HG02571 (cell line): ENCODE data around the gene CAMK1D.

Source experiments
- ATAC-seq: cut with Tn5 transposase; IDR thresholded peaks from one replicate; pipeline ENCODE4 v1.9.1; 2021; ENCODE audit warnings: mild to moderate bottlenecking, moderate library complexity; ENCODE audit not compliant: unreplicated experiment

The CAMK1D gene

DNA sequence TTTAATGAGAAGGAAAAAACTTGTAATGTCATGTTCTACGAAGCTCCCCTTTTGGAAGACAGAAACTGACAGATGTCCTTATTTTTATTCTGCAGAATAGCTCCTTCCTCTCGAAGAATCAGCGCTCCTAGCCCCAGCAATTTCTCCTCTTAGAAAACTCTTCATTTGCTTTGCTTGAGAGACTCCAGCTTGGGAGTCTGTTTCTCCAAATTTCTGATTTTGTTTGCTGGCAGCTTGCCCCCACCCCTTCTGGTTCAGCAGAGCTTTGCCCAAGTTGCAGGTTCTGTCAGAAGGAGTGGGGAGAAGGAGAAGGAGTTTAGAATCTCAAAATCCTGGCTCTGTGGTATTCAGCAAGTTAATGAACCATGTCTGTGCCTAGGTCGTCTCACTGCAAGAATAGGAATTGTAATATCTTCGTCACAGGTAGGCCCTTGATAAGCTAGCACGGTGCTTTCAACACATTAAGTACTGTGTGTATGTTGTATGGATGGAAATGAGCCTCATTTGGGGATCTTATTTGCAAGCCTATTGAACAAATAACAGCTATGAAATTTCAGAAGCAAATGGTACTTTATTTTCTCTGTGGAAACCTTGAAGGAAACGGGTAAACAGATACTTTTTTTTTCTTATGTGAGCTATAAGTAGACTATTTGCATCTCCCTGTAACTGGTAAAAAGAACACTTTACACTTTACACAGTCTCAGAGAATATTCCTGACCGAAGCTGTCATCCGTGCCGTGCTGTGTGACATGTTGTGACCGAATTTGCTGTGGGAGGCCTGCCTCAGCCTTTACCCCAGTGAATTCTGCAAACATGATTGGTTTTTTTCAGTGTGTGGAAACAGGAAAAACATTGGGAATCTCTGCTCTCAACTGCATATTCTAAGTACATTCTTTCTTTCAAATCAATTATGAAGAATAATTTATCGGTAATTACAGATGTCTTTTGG lies 290.9 kb downstream of the CAMK1D start:
- ATAC-seq, result no peak

- ATAC-seq, result no peak
These were observed 292.7 kb downstream of the CAMK1D start for GRCh38 chr10:12642036-12642435.

DNA sequence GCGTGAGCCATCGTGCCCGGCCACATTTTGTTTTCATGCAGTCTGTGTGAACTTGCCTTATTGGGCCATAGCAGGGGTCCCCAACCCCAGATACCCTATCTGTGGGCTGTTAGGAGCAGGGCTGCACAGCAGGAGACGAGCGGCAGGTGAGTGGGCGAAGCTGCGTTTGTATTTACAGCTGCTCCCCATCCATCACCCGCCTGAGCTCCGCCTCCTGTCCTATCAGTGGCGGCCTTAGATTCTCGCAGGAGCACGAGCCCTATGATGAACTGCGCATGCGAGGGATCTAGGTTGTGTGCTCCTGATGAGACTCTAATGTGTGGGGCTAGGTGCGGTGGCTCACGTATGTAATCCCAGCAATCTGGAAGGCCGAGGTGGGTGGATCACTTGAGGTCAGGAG lies 293.9 kb downstream of the CAMK1D start:
- no peak for ATAC-seq

GRCh38 chr10:12644380-12645144 lies 295.2 kb downstream of the CAMK1D start:
- no peak for ATAC-seq

DNA sequence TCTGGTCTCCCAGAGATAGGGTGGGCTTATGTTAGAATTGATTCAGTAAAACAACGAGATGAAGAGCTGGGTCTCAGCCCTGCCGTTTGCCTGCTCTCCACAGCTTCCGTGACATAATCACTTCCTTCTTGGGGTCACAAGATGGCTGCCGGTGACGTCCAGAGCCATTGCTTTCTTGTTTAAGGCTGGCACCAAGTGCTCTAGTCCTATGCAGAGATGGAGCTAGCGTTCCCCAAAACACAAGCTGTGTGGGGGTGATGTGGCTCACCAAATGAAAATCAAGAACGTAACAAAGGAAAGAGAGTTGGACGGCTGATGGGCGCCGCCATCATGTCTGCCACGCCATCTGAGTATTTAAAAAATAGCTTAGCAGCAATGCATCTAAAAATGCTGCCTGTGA lies 296.1 kb downstream of the CAMK1D start:
- no peak for ATAC-seq

GRCh38 chr10:12649012-12649584 lies 299.8 kb downstream of the CAMK1D start:
- ATAC-seq, result no peak

DNA sequence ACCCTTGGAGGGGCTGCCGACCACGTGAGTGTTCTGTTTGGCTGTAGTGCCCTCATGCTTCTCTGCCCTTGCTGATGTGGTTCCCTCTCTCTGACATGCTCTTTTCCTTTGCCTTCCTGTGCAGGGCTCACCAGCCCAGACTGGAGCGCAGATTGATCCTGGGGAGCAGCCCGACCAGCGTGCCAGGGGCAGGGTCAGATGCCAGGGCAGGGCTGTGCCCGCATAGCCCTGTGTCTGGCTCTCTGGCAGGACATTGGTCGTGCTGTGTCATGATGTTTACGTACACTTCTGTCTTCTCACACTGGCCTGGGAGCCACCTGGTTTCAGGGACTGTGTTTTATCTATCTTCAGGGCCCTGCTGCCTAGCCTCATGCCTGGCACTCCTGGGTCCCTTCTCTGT lies 300.8 kb downstream of the CAMK1D start:
- no peak for ATAC-seq

DNA sequence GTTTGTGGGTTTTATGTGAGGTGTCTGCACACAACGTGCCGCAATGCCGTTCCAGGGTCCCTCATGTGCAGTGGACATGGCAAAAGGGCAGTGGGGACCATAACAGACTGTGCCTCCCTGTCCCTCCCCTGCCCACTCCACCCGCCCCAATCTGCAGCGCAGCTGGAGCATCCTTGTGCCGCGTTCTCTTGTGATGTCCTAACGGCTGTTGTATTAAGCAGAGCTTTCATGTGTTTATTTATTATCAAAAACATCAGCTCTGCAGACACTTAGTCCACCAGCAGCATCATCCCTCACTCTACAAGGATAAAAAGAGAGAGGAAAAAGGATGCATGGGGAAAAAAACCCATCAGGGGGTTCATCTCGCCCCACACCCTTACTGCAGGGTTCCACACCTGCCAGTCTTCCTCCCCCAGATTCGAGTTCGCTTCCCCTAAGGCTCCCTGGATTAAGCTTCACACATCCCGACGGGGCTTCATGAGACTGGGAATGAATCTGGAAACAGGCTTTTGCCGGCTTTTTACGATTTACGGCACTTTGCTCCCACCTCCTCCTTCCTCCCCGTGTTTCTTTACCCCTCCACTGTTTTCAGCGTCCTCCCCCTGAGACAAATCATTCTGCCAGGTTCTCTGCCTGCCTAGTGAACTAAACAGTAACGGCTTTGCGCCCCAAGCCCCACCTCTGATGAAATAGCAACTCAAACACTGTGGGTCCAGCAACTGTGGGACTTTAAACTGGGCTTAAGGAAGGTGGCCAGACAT lies 301.4 kb downstream of the CAMK1D start:
- ATAC-seq, result no peak

DNA sequence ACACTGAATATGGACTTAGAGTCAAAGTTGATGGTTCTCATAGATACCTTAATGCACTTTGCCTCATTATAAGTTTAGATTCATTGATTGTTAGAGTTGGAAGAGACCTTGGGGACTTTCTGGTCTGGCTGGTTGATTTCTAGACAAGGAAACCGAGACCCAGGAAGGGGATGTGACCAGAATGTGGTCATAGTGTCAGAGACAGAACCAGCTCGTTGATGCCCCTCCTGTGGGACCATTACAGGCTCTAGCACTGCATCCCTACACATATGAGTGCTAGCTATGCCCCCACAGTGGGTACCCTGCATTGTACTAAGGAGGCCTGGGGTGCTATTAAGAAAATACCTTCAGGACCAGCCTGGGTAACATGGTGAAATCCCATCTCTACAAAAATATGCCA lies 306.6 kb downstream of the CAMK1D start:
- ATAC-seq, result no peak

- no peak for ATAC-seq
These were observed 307.3 kb downstream of the CAMK1D start for GRCh38 chr10:12656518-12657142.

GRCh38 chr10:12657489-12657888 lies 308.1 kb downstream of the CAMK1D start:
- ATAC-seq, result no peak

DNA sequence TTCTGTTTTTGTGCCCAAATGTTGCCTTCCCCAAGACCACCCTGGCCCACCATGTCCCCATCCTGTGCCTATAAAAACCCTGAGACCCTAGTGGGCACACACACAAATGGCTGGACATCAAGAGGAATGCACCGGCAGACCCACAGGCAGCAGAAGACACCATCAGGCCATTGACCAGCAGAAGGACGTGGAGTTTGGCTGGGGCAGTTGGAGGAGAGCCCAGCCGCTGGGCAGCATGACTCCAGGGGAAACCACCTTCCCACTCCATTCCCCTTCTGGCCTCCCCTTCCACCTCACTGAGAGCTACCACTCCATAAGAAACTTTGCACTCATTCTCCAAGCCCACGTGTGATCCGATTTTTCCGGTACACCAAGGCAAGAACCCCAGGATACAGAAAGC lies 309.2 kb downstream of the CAMK1D start:
- ATAC-seq, result no peak

DNA sequence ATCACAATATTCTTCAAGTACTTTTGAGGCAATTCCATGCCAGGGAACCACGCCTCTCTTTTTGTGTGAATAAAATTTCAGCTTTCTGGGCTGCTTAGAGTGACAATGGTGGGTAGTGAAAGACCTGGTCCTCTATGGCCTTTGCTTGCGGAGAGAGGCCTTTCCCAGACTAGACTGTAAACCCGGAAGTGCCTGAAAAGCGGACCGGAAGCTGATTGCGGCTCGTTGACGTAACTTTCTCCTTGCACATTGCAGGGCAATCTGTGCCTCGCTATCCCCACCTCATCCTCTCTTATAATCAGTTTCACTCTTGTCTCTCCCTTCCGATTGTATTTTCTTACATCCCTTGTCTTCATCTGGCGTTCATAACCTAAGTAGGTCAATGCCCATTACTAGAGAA lies 310.4 kb downstream of the CAMK1D start:
- no peak for ATAC-seq

DNA sequence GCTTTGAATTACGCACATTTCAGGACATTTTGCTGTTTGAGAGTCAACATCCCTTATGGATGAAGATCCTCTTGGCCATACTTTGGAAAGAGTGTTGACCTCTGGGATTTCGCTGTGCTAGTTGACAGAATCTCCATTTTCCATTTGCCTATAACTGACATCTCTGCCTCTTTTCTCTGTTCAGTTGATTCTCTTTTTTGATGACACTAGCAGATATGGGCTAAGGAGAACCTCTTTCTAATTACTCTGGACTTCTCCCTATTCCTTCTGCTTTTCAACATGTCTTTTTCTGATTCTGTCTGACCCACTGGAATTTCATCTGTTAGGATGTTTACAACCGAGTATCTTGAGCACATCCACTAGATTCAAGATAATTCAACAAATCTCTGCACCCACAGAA lies 311.5 kb downstream of the CAMK1D start:
- ATAC-seq, result no peak

GRCh38 chr10:12661671-12662070 lies 312.3 kb downstream of the CAMK1D start:
- no peak for ATAC-seq

DNA sequence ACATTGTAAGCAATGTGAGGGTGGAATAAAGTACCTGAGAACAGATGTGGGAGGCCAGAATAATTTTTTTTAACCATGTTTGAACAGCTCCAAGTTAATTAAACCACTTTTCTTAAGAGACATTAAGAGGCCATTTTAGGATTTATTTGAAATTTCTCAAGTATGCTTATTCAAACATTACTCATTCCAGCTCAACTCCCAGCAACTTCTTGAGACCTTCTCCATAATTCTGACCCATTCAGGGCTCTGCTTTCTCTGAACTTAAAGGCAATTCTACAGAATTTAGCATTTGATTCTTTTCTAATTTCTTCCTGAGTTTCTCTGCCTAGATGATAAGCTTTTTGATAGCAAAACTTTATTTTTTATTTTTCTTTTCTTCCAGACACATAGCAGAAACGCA lies 314.5 kb downstream of the CAMK1D start:
- ATAC-seq, result no peak

DNA sequence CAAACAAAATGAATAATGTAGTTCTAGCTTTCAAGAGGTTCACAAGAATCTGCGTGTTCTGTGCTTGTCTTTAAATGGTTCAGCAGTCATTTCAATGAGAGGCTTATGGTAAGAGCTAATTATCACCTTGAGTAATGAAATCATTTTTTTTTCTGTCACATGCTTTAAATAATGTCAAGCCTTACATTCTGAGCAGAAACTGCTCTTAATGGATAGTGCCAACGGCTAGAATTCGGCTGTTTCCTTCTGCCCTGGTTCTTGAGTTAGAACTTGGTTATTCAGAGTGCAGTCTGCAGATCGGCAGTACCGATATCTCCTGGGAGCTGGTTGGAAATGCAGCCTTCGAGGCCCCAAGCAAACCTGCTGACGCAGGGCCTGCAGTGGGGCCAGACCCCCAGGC lies 316.2 kb downstream of the CAMK1D start:
- ATAC-seq, result no peak

DNA sequence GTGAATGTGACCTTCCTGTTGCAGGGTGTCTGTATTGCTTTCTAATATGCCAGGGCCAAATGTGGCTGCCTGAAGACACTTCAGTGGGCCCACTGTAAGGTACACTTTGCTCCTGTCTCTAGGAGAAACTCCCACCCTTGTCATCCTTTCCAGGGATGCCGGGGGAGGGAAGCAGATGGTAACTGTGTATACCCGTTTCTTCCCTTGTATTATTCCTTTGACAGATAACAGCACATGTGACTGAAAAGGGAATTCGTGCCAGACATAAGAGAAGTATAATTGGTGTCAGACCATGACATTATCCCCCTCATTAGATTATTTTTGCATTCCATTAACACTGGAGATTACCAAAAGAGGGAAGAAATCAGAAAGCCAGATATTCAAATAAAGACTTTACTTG lies 317.7 kb downstream of the CAMK1D start:
- ATAC-seq, result no peak

- no peak for ATAC-seq
These were observed 319.3 kb downstream of the CAMK1D start for GRCh38 chr10:12668634-12669033.

DNA sequence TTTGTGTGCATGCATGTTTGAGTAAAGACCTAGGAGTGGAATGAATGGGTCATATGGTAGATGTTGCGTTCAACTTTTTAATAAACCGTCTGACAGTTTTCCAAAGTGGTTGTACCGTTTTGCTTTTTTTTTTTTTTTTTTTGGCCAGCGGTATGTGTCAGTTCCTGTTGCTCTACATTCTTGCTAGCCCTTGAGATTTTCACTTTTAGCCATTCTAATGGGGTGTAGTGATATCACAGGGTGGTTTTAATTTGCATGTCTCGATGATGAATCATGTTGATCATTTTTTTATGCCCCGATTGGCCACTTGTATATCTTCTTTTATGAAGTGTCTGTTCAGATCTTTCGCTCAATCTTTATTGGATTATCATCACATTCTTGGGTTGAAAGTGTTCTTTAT lies 320.7 kb downstream of the CAMK1D start:
- no peak for ATAC-seq

DNA sequence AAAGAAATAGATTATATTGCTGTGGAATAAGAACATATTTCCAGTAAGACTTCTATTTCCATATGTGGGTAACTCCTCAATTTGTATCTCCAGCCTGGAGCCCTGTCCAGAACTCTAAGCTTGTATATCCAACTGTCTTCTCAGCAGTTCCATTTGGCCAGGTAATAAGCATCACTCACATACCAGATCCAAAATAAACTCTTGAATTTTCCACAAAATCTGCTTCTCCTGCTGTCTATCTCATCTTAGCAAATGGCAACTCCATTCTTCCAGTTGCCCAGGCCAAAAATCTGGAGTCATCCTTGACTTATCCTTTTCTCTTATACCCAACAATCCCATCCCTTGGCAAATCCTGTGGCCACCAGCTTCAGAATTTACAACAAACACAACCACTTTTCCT lies 325.8 kb downstream of the CAMK1D start:
- ATAC-seq, result no peak
